NCI-H226 (cell line): Measurements from ENCODE around the gene TMEM40.
A peak's percentile ranks its signal among the peaks of the same experiment; 100 is the strongest.

Experiments used
- DNase-seq: peaks from one replicate; pipeline ENCODE4 v3.0.0-alpha.2; 2015

TMEM40 gene

DNA sequence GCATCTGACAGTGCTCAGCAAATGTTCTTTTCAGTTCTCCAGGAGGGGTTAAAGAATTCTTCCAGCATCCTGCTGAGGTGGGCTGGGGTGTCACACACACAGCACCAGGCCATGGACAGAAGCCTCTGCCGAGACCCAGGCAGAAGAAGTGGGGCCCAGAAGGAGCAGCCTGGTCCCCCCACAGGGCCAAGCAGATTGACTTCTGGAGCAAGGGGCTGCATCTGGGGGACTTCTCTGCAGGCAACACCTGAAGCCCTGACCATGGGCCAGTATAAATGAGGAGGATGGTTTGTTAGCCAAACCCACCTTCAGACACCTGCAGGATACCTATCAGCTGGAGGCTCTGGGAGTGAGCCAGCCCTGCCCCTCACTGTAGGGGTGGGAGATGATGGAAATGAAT, 16.2 kb upstream of the TMEM40 start:
- no peak for DNase-seq

DNA sequence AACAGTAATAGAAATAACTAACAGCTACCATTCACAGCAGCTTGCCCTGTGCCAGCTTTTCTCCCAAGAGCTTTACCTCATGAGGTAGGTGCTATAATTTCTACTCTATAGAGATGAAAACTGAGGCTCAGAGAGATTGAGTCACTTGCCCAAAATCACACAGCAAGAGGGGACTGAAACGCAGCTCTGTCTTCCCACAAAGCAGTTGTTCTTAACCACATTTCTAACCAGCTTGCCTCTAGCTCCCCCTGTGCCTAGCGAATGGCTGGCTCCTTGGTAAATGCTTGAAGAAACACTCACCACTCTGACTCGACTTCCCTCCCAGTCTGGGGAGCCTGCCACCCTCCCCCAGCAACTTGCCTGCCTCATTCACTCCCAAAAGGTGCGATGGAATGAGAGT, 15.6 kb upstream of the TMEM40 start:
- DNase-seq, result no peak

DNA sequence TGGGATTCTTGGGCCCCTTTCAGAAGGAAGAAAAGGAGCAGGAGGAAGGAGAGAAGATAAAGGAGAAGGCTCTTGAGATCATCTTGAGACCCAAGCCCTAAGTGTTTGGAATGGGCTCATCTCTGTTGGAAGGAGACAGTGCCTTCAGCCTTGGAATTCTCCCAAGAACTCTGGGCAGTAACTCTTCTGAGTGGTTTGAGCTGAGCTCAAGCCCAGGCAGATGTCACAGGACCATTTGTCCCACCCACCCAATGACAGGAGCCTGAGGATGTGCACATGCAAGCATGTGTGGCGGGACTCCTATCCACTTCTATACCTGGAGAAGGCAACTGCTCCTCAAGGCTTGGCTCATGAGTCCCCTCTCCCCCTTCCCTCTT, 14.6 kb upstream of the TMEM40 start:
- no peak for DNase-seq

DNA sequence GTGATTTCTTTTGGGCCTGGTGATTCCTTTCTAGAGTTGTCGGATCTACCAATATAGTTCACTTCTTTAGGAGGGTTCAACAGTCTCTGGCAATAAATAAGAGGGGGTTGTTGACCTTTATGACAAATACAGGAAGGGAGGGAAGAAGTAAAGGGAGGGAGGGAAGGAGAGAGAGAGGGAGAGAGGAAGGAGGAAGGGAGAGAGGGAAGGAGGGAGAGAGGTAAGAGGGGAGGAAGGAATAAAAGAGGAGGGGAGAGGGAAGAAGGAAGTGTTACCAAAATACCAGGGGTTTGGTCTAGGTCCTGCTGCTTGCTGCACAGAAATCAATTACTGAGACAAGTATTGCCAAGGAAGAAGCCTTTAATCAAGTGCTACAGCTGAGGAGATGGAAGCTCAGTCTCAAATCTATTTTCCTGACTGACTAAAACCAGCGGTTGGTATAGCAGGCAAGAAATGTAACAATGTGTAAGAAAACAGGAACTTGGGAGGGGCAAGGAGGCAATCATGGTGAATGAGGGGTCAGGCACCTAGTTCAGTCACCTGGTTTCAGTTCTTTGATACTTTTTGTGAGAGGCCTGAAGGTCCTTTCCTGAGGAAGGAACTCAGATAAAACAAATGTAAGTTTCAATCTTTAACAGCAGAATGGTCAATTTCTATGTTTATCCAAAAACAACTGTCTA, 14.1 kb upstream of the TMEM40 start:
- no peak for DNase-seq

DNA sequence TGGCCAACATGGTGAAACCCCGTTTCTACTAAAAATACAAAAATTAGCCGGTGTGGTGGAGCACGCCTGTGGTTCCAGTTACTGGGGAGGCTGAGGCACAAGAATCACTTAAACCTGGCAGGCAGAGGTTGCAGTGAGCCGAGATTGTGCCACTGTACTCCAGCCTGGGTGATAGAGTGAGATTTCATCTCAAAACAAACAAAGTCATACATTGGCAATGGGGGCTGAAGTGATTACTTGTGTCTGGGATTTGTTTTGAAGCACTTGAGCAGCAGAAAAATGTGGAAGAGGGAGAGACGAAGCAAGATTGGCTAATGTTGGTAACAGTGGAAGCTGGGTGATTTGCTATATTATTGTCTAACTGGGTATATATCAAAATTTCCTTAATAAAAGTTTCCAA, 13.4 kb upstream of the TMEM40 start:
- no peak for DNase-seq

DNA sequence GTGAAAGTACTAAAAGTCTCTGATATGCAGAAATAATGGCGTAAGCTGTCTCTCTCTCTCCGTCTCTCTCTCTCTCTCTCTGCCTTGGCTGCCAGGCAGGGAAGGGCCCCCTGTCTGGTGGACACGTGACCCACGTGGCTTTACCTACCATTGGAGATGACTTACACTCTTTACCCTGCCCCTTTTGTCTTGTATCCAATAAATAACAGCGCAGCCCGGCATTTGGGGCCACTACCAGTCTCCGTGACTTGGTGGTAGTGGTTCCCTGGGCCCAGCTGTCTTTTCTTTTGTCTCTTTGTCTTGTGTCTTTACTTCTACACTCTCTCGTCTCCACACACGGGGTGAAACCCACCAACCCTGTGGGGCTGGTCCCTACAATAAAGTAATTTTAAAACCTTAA, 12.2 kb upstream of the TMEM40 start:
- no peak for DNase-seq

DNA sequence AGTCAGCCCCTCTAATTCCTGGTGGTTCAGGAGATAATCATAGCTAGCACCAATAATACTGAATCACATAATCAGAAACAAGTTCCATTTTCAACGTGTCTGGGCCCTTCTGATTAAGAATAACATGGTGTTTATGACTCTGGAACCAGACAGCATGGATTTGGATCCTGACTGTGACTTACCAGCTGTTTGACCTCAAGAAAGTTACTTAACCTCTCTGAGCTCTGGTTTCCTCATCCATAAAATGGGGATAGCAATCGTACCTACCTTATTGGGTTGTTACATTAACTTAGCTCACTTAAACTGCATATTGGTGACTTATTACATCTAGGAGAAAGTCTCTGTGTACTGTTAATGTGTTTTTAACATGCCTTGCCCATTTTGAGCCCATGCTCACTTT, 10.7 kb upstream of the TMEM40 start:
- no peak for DNase-seq

DNA sequence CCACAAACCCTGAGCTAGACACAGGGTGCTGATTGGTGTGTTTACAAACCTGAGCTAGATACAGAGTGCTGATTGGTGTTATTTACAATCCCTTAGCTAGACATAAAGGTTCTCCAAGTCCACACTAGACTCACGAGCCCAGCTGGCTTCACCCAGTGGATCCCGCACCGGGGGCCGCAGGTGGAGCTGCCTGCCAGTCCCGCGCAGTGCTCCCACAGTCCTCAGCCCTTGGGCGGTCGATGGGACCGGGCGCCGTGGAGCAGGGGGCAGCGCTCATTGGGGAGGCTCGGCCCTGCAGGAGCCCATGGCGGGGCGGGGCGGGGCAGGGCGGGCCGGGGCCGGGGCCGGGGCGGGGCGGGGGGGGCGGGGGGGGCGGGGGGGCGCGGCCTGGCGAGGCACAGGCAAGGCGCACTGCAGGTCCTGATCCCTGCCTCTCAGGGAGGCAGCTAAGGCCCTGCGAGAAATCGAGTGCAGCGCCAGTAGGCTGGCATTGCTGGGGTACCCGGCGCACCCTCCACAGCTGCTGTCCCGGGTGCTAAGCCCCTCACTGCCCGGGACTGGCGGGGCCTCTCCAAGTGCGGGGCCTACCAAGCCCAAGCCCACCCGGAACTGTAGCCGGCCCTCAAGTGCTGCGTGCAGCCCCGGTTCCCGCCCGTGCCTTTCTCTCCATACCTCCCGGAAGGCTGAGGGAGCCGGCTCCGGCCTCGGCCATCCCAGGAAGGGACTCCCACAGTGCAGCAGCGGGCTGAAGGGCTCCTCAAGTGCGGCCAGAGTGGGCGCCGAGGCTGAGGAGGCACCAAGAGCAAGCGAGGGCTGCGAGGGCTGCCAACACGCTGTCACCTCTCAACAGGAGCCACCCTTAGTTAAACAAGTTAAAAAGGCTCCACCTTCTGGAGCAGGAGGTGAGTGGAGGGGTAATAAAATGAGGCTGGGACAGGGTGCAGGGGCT, 9.8 kb upstream of the TMEM40 start:
- no peak for DNase-seq

DNA sequence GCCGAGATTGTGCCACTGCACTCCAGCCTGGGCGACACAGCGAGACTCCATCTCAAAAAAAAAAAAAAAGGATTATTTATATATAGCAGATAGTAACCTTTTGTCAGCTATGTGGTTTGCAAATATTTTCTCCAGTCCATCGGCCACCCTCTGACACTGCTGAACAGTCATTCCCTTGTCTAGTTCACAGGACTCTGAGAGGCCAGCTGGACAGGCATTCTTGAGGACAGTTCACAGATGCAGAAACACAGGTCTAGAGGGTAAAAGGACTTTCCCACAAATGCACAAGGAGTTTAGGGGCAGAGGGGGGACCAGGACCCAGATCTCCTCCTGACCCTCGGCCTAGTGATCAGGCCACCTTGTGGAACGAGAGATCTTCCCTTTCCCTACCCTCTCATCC, 7.5 kb upstream of the TMEM40 start:
- no peak for DNase-seq

DNA sequence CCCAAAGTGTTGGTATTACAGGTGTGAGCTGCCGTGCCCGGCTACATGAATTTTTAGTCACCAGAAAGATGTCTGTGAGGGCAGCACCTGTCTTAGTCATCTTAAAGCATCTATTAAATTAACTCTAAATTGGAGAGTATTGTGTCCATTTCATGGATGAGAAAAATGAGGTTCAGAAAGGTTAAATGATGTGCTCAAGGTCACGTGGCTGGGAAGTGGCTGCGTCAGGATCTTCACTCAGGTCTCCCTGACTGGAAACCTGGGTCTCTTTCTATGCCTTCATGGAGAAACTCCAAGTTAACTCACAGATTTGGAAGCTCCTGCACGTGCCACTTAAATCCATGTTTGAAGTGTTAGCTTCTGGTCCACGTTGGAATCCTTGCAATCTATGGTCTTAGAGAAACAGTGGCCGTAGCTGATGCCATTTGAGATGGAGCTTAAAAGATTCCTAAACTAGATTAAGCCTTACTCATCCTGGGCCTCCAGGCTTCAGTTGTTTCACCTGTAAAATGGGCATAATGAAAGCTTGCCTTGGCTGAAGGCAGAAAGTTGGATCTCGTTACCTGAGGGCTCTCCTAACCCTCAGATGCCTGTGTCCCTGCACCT, 5.2 kb upstream of the TMEM40 start:
- no peak for DNase-seq

DNA sequence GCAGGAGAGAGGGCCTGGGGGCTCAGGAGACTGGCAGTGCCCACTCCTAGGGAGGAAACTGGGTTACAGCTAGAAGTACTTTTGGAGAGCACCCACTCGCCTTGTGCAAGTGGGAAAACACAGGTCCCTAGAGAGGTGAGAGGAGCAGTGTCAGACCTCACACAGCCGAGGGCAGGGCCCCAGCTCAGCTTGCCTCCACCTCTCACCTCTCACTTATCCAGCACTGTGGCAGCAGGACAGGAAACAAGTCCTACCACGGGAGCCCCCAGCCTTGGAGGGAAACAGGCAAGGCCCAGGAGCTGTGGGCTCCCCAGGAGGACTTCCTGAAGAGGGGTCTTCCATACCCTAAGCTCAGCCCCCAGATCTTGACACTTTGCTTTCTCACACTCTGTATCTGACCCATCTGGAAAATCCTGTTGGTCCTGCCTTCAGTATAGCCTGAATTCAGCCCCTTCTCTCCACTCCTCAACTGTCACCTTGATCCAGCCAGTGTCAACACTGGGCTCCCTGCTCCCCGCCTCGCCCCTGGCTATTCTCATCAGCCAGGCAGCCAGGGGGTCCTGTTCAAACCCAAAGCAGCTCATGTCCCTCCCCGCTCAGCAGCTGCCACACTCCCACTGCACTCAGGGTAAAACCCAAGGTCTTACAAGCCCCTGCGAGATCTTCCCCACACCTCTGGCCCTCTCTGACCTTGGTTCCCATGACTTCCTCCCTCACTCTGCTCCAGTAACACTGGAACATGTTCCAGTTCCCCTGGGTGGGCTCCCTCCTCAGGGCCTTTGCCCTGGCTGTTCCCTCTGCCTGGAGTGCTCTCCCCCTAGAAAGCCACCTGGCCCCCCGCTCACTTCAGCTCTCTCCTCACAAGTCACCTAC, 870 bp upstream of the TMEM40 start:
- no peak for DNase-seq

DNA sequence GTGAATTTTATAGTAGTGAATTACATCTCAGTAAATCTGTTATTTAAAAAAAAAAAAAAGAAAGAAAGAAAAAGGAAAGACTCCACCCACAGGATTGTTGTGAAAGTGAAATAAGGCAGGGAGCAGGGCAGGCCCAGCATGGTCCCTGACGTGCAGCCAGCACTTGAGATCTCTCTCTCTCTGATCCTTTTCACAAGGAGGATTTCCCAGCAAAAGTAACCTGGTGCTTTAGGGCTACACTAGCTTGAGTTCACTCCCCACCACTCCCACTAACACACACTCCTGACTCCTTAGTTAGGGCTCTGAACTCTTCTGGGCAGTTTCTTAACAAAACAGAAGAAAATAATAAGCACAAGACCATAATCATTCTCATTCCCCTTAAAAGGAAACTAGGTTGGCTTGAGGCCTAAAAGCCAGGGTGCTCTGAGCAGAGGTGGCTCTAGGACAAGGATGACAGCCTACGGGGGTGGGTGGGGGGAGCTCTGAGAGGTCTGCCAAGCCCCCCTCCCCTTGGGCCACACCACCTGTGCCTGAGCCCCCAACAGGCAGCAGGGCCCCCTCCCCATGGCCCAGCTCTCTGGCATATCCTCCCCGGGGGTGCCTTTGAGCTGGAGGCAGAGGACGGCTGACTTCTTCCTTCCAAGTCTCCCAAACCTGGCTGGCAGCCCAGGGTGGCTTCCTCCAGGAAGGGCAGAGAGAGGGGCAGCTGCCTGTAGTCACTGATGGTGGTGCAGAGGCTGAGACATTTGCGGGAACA, 856 bp downstream of the TMEM40 start:
- peak; percentile 69 for DNase-seq

DNA sequence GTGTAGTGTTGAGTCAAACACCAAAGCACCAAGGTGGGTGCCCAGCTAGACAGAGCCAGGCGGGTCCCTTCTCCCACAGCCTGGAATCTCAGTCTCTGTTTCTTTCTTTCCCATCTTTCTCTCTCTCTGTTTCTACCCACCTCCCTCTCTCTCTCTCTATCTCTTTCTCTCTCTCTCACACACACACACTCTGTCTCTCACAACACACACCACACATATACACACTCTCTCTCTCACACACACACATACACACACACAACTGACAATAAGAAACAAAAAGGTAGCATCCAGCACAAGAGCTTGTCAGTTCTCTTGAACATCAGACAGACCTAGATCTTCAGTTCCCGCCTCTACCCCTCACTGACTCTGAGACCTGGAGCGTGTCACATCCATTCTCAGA, 2.4 kb downstream of the TMEM40 start:
- no peak for DNase-seq

DNA sequence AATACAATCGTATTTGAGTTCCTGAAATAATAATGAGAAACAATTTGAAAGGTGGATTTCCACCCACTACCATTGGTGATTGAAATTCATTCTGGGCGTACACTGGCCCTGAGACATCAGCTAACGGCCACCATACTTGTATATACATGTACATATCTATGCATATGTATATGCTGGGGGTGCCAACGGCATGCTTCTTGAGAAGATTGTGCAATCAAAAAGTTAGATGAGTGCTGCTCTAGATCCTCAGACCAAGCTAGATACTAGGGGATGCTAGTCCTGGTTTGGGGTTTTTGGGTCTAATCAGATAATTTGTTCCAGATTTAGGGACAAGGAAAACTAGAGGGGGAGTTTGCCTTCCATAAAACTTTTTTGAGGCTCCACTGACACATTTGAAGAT, 2.9 kb downstream of the TMEM40 start:
- DNase-seq, result no peak

DNA sequence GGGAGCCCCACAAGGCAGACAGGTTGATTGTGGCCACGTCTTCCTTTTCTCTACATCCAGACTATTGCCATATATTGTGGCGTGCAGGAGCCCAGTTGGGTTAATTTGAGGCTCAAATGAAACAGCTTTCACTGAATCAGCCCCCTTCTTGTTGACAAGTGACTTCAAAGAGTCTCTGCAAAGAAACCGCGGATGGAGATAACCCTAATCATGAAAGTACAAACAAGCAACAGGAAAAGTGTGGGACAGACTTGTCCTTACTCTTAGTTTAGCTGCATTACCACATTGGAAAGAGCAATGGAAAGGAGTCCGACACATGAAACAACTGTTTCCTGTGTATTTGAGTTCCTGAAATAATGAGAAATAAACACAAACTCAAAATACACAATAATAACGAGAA, 3.3 kb downstream of the TMEM40 start:
- DNase-seq, result no peak

DNA sequence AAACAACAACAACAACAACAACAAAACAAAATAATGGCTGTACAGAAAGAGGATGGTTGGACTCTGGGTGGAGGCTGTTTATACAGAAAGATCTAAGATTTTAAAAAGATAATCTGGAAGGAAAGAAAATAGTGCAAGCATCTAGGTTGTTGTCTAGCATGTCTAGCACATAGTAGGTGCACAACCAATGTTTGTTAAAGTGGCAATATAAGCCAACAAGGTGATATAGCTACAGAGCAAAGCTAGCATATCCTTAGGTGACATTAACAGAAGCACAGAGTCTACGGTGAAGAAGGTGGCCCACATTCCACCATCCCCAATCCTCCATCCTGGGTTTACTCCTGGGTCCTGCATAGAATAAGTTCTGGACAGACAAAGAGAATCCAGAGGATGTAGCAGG, 4.7 kb downstream of the TMEM40 start:
- DNase-seq, result no peak

DNA sequence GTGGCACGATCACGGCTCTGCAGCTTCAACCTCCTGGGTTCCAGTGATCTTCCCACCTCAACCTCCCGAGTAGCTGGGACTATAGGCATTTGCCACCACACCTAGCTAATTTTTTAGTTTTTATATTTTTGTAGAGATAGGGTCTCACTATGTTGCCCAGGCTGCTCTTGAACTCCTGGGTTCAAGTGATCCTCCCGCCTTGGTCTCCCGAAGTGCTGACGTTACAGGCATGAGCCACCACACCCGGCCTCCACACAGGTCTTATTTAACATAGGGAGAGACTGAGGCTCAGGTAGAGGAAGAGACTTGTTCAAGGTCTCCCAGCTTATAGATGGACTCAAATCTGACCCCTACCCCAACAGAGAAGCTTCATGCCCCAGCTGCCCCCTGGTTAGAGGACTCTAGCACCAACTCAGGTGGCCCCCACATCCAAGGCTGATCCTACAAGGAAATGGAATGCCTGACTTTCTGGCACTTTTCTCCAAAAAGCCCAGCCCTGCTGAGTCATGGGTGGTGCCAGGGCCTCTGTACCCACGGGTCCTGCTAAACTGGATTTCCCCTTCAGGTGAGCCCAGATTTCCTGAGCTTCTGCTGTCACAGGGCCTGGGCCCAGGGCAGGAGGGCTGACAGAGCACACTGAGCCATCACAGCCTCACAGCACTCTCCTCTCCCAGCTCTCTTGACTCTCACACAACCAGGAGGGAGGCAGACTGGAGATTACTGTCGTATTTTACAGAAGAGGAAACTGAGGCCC, 5.6 kb downstream of the TMEM40 start:
- peak; percentile 37 for DNase-seq

DNA sequence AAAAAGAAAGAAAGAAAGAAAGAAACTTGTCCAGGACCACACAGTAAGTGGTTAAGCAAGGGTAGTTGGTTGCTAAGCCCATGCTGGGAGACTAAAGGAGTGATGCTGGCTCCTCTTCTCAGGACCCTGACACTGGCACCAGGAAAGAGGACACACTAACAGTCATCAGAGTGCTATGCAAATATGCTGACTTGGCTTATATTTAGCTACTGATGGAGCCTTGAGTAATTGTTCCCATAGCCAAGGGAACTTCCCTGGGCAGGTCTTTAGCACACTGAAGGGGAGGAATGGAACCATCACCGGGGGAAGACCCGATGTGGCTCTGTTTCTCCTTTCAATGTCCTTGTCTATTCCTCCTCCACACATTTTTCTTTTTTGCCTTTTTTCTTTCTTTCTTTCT, 6.2 kb downstream of the TMEM40 start:
- DNase-seq, result no peak

DNA sequence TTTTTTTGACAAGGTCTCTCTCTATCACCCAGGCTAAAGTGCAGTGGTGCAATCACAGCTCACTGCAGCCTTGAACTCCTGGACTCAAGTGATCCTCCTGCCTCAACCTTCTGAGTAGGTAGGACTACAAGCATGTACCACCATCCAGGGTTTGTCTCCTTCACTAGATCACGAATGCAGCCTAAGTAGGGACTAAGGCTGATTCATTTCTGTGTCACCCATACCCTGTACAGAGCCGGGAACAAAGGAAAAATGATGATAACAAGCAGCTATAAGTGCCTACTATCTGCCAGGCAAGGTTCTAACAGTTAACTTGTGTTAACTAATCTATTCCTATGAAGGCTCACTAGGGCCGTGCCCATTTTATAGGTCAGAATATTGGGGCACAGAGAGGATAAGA, 7.0 kb downstream of the TMEM40 start:
- no peak for DNase-seq

DNA sequence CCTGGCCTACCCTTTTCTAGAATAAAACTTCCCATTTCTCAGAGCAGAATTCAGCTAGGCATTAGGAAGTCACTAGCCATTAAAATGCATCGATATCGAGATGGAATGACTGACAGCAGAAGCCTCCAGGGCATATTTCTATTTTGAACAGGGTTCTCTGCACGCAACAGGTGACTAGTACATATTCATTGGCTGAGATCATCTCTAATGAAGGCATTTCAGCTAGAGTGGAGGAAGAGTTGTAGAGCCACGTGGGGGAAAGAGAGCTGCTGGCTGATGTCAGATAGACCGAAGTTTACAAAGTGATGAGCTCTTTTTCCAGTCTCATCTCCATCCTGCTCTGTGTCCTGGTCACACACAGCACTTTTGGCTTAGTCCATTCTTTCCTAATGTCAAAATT, 7.5 kb downstream of the TMEM40 start:
- peak; percentile 92 for DNase-seq

DNA sequence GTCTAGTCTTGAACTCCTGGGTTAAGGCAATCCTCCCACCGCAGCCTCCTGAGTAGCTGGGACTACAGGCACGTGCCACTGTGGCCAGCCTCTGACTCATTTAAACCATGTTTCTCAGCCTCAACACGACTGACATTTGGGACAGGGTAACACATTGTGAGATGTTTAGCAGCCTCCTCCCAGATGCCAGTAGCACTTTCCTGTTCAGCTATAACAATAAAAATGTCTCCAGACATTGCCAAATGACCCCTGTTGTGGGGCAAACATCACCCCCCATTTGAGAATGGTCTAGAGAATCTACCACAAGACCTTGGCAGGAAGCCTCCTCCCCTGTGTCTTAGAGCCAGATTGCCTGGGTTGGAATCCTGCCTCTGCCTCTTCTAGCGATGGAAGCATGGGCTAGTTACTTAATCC, 8.4 kb downstream of the TMEM40 start:
- DNase-seq, result peak; percentile 81

DNA sequence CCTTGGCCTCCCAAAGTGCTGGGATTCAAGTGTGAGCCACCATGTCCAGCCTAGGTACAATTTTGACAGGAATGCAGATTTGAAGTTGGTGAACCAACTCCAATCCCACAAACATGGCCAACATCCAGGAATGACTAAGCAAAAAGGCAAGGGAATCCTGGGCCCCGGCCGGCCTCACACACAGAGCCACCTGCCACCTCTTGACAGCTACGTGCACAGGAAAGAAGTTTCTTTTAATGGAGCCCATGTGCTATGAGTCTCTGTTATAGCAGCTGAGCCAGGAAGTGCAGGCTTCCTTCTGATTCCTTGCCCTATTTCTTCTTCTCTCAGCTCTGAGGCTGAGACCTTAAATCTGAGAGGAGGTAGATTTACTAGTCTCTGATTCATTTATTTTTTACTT, 8.8 kb downstream of the TMEM40 start:
- DNase-seq, result peak; percentile 90
